ENCODE measurements around the gene ATG2B.
A peak's percentile ranks its signal among the peaks of the same experiment; 100 is the strongest.

Gene ATG2B

DNA sequence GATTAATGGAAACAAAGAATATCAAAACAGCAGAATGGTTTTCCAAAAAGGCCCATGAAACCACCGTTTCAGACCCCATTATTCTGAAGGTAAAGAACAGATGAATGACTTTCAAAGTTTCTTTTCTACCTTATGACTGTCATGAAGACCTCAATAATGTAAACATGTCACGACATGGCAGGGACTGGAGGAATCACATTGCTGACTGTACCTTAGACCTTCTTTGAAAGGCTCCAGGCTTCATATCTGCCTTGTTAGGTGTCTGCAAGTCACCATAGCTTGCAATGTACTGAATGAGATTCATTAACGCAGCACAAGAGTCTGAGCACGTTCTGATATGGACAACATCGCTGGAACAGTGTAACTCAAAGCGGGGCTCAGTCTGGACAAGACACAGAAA lies 52.2 kb downstream of the ATG2B start:
- DNase-seq (ENCODE audit: low read depth) = no peak
- TF ChIP-seq, protein P1, sequence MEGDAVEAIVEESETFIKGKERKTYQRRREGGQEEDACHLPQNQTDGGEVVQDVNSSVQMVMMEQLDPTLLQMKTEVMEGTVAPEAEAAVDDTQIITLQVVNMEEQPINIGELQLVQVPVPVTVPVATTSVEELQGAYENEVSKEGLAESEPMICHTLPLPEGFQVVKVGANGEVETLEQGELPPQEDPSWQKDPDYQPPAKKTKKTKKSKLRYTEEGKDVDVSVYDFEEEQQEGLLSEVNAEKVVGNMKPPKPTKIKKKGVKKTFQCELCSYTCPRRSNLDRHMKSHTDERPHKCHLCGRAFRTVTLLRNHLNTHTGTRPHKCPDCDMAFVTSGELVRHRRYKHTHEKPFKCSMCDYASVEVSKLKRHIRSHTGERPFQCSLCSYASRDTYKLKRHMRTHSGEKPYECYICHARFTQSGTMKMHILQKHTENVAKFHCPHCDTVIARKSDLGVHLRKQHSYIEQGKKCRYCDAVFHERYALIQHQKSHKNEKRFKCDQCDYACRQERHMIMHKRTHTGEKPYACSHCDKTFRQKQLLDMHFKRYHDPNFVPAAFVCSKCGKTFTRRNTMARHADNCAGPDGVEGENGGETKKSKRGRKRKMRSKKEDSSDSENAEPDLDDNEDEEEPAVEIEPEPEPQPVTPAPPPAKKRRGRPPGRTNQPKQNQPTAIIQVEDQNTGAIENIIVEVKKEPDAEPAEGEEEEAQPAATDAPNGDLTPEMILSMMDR (conservative IDR thresholded peaks at IDR 0.05; ENCODE audit: low read length) = no peak
- no peak overlapping the region for H3K4me3 ChIP-seq (ENCODE audit: low read length)

DNA sequence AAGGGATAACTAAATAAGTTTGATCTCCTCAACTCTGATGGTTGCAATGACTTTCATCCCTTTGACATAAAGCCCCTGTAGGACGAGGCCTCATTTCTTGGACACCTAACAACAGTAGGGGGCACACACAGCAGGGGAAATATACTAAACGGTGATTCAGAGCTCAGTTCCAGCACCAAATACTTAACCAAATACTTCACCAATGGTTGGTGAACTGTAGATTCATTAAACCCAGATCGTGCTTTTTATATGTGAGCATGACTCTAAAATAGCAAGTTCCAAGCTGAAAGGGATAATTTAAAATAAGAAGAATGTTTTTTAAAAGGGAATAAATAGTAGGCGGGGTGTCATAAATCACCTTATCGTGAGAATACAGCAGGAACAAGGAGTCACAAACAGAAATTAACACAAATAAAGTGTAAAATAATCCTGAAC lies 53.2 kb downstream of the ATG2B start:
- DNase-seq (ENCODE audit: low read depth) = no peak
- no peak overlapping the region for H3K4me3 ChIP-seq (ENCODE audit: low read length)
- TF ChIP-seq, protein P1 (conservative IDR thresholded peaks at IDR 0.05; ENCODE audit: low read length) = no peak

DNA sequence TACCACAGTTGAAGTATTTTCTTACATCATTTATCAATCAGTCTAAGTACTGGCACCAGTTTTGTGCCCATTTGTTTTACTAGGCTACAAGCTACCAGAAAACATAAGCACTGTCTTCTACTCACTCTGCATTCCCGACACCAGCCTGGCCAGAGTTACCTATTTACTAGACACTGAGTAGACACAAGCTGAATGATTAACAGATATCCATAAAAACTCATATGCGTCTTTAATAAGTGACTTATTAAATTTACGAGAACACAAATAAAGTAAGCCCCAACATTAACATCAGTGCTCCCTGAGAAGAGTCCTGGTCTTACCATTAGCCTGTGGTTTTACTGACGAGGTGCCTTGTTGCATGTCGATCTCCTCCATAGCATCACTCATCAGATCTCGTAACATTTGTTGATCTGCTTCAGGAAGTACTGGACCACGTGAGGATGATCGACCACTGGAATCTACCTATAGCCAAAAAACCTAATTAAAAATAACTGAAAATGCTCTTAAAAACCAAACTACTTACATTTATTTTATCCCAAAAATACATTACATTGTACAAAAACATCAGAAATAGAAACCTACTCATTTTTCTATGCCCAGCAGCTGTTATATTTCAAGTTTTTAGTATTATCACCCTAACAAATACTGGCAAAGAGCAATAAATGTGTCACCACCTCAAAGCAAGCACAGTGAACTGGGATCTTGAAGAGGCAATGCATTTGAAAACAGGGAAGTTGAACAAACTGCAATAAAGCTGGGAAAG lies 53.8 kb downstream of the ATG2B start:
- DNase-seq (ENCODE audit: low read depth) = no peak
- TF ChIP-seq, protein P1 (conservative IDR thresholded peaks at IDR 0.05; ENCODE audit: low read length) = no peak
- no peak overlapping the region for H3K4me3 ChIP-seq (ENCODE audit: low read length)

DNA sequence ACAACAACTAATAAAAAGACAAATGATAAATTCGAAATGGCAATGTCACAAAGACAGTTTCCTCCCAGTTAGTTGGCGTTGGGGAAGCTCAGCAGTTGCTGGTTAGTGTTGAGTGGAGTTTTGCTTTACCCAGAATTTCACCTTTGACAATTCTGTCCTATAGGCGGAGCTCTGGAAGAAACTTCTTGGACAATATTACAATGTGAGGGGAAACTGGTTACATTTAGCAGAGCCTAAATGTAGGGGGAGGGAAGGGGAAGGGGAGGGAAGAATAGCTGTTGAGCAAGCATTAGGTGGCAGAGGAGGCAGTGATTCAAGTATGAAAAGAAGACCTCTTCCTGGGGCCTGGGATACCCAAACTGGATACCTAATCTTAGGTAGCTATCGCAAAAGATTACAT lies 55.7 kb downstream of the ATG2B start:
- no peak overlapping the region for H3K4me3 ChIP-seq (ENCODE audit: low read length)
- no peak for DNase-seq (ENCODE audit: low read depth)
- TF ChIP-seq, protein P1 (conservative IDR thresholded peaks at IDR 0.05; ENCODE audit: low read length) = no peak

DNA sequence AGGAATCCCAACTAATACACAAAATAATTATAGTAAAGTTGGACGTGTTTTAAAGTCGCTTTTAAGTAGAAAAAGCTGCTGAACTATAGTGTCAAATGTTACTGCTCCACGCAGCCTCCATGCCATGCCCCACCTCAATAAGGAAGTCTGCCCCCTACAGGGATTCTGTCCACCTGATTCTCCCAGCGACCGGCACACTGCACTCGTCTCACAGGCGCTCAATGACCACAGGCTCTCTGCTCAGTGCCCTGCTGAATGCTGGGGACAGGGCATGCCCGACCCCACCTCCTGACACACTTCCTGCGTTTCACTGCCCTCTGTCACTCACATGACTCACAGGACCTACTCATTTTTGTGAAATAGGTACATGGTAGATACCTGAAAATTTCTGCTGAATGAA lies 58.2 kb downstream of the ATG2B start:
- DNase-seq (ENCODE audit: low read depth) = no peak
- TF ChIP-seq, protein P1 (conservative IDR thresholded peaks at IDR 0.05; ENCODE audit: low read length) = peak; percentile 16
- H3K4me3 ChIP-seq (ENCODE audit: low read length) = no peak overlapping the region

DNA sequence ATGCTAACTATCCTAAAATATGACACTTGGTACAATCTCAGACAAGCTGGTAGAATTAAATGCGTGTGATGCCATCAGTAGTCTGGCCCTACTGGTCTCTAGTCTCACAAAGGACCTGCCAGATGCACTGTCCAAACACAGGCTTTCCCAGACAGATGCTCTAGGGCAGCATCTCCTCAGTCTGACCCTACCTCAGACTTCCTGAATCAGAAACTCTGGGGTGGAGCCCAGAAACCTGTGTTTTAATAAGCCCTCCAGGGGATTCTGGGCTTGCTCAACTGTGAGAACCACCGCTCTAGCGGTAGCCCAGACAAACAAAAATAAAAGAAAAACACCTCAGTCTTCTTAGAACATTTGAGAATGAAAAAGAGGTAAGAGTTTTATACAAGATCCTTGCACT lies 59.2 kb downstream of the ATG2B start:
- no peak for DNase-seq (ENCODE audit: low read depth)
- TF ChIP-seq, protein P1 (conservative IDR thresholded peaks at IDR 0.05; ENCODE audit: low read length) = no peak
- no peak overlapping the region for H3K4me3 ChIP-seq (ENCODE audit: low read length)

DNA sequence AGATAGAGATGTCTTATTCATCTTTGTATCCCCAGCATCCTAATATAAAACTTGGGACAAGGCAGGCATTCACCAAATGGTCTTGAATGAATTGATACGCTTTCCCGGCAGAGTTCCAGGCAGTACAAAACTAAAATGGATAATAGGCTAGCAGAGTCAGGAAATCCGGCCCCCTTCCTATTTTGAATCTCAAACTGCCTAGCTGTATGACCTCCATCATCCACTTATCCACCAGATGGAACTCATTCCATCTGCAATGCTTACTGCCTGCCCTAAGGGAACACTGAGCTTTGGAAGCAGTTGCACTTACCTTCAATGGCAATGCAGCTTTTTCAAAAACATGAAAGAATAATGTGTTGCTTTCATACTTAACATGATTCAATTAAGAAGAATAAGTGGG lies 63.7 kb downstream of the ATG2B start:
- no peak for DNase-seq (ENCODE audit: low read depth)
- no peak overlapping the region for H3K4me3 ChIP-seq (ENCODE audit: low read length)
- TF ChIP-seq, protein P1 (conservative IDR thresholded peaks at IDR 0.05; ENCODE audit: low read length) = no peak

Measured in AG10803 (cell line).